Measurements from ENCODE around the gene TXLNG. TPM values are rescaled to one million over a fixed set of nuclear protein-coding genes. Genes with fewer than 3 reads are reported as not detected.

TXLNG gene
- total and polyA plus RNA-seq, 2 of the 13 experiments (the other 11 are each of a cell fraction or from before 2014, with no cell fraction given) = 13.1 to 15.5 TPM

DNA sequence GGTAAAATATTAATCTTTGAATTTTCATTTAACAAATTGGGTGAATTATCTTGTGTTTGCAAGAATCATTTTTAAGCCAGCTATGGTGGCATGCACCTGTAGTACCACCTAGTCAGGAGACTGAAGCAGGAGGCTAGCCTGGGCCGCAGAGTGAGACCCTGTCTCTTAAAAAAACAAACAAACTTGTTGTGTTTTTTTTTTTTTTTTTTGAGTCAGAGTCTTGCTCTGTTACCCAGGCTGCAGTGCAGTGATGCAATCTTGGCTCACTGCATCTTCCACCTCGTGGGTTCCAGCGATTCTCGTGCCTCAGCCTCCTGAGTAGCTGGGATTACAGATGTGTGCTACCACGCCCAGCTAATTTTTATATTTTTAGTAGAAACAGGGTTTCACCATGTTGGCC, 2.2 kb downstream of the TXLNG start:
- Histone ChIP-seq H3K27ac (ENCODE audit: extremely low read length, insufficient read depth, low read length) (no peak overlapping the region), H2AFZ (ENCODE audit: low read length) (no peak overlapping the region), H3K27me3 (ENCODE audit: control insufficient read depth in 1 of 2, insufficient read depth in 2 of 2, low read length in 2 of 2) (no peaks in the 10 kb centered on the region), H3K9ac (ENCODE audit: insufficient read depth, low read depth, low read length) (no peak overlapping the region), H3K79me2 (ENCODE audit: insufficient read depth, low read length) (peaks cover 46% of the 10 kb centered on the region), H3K4me2 (ENCODE audit: low read depth, low read length) (no peak overlapping the region), H4K20me1 (ENCODE audit: insufficient read depth, low read length) (peaks cover 6% of the 10 kb centered on the region; the same call in 1 of the 2 replicates), H3K4me3 (replicated peaks in 1 of 3; ENCODE audit: insufficient read depth in 1 of 3, low read depth in 2 of 3, low read length in 3 of 3) (no peak overlapping the region), H3K36me3 (replicated peaks in 1 of 2; ENCODE audit: control insufficient read depth in 1 of 2, insufficient read depth in 2 of 2, low read length in 2 of 2) (peaks cover 0 to 1% of the 10 kb centered on the region in 2 experiments; a peak in 1 of 5 replicates), H3K4me1 (ENCODE audit: insufficient read depth, low read length) (peaks cover 15% of the 10 kb centered on the region), H3K9me3 (ENCODE audit: low read length) (no peaks in the 10 kb centered on the region)
- TF ChIP-seq CEBPG (CRISPR knock-in tag; IDR thresholded peaks at IDR 0.05) (0 out of 2 replicates have a peak, but pooled peaks have one; percentile 20), NFAT5 (CRISPR knock-in tag; IDR thresholded peaks at IDR 0.05) (no peak), ARNT (IDR thresholded peaks at IDR 0.05) (no peak)
- TF ChIP-seq, protein P1, sequence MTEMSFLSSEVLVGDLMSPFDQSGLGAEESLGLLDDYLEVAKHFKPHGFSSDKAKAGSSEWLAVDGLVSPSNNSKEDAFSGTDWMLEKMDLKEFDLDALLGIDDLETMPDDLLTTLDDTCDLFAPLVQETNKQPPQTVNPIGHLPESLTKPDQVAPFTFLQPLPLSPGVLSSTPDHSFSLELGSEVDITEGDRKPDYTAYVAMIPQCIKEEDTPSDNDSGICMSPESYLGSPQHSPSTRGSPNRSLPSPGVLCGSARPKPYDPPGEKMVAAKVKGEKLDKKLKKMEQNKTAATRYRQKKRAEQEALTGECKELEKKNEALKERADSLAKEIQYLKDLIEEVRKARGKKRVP (CRISPR knock-in tag; IDR thresholded peaks at IDR 0.05) = 0 out of 4 replicates have a peak, but pooled peaks of 1 of the 2 experiments have one; percentile 30
- BruUV-seq (replicated peaks) = no TSS peak
- WGBS (ENCODE audit: low lambda C conversion rate) = 58% methylated on average over 5 of the region's 5 CpGs
- FAIRE-seq (no peak), ATAC-seq (no peak), DNase-seq (ENCODE audit: low spot score) (no peak)
- intact Hi-C loops (cut with micrococcal nuclease; ENCODE audit: unreplicated experiment) (loop anchor here (10.0 kb wide), 1 partner anchor 74 kb away; the partner anchor contains the start of genes CTPS2 and SYAP1), in situ Hi-C loops (cut with HindIII; ENCODE audit: extremely low pct_ligation_motif_present, low pct_unique_long_range_greater_than_20kb) (no loop called here)
- CTCF ChIA-PET (ENCODE audit: low intra/inter-chr PET ratio, low total read pairs) = no interaction called here
- POLR2A ChIA-PET = interaction anchor here (1.6 to 2.1 kb wide), 2 partner anchors 17 to 69 kb away, joined by 5 to 7 read pairs; partner anchors contain the start of gene SYAP1
